ENCODE measurements around the gene PLEKHA5.

The PLEKHA5 gene

GRCh38 chr12:19128485-19128884 lies 1.0 kb upstream of the PLEKHA5 start:
- no peak for ATAC-seq
- no peak for DNase-seq

- ATAC-seq, result no peak
- no peak for DNase-seq
These were observed 429 bp upstream of the PLEKHA5 start for GRCh38 chr12:19129122-19129485.

GRCh38 chr12:19130224-19131024 lies 891 bp downstream of the PLEKHA5 start:
- ATAC-seq, result peak; percentile 12

GRCh38 chr12:19131025-19131444 lies 1.5 kb downstream of the PLEKHA5 start:
- no peak for ATAC-seq
- DNase-seq, result no peak

More at GRCh38 chr12:19130224-19131024, 891 bp downstream of the PLEKHA5 start:
- peak; percentile 28 for DNase-seq

- DNase-seq, result no peak
- no peak for ATAC-seq
These were observed 9.0 kb downstream of the PLEKHA5 start for GRCh38 chr12:19138551-19138950.

- DNase-seq, result no peak
- ATAC-seq, result no peak
These were observed 9.4 kb downstream of the PLEKHA5 start for GRCh38 chr12:19138956-19139355.

- DNase-seq (no peak), ATAC-seq (no peak)
These were observed 10.2 kb downstream of the PLEKHA5 start for GRCh38 chr12:19139615-19140194.

GRCh38 chr12:19140381-19141236 lies 11.1 kb downstream of the PLEKHA5 start:
- ATAC-seq, result no peak

GRCh38 chr12:19142499-19142898 lies 13.0 kb downstream of the PLEKHA5 start:
- no peak for DNase-seq
- ATAC-seq, result no peak

More at GRCh38 chr12:19140381-19141236, 11.1 kb downstream of the PLEKHA5 start:
- DNase-seq, result no peak

GRCh38 chr12:19144287-19144686 lies 14.8 kb downstream of the PLEKHA5 start:
- no peak for DNase-seq
- no peak for ATAC-seq

- DNase-seq (no peak), ATAC-seq (no peak)
These were observed 15.5 kb downstream of the PLEKHA5 start for GRCh38 chr12:19144985-19145384.

- DNase-seq (no peak), ATAC-seq (no peak)
These were observed 19.3 kb downstream of the PLEKHA5 start for GRCh38 chr12:19148860-19149259.

- no peak for ATAC-seq
- DNase-seq, result no peak
These were observed 20.9 kb downstream of the PLEKHA5 start for GRCh38 chr12:19150273-19150900.

- ATAC-seq (no peak), DNase-seq (no peak)
These were observed 21.8 kb downstream of the PLEKHA5 start for GRCh38 chr12:19151298-19151697.

- no peak for ATAC-seq
- no peak for DNase-seq
These were observed 23.9 kb downstream of the PLEKHA5 start for GRCh38 chr12:19153396-19153795.

GRCh38 chr12:19154686-19155085 lies 25.2 kb downstream of the PLEKHA5 start:
- DNase-seq (no peak), ATAC-seq (no peak)

GRCh38 chr12:19155981-19156734 lies 26.6 kb downstream of the PLEKHA5 start:
- no peak for ATAC-seq
- DNase-seq, result no peak

GRCh38 chr12:19158923-19159322 lies 29.4 kb downstream of the PLEKHA5 start:
- ATAC-seq (no peak), DNase-seq (no peak)

GRCh38 chr12:19161216-19161615 lies 31.7 kb downstream of the PLEKHA5 start:
- no peak for DNase-seq
- no peak for ATAC-seq

- no peak for DNase-seq
These were observed 35.9 kb downstream of the PLEKHA5 start for GRCh38 chr12:19165451-19165850.

GRCh38 chr12:19166387-19166786 lies 36.9 kb downstream of the PLEKHA5 start:
- ATAC-seq (no peak), DNase-seq (no peak)

More at GRCh38 chr12:19165451-19165850, 35.9 kb downstream of the PLEKHA5 start:
- ATAC-seq, result no peak

- DNase-seq (no peak), ATAC-seq (no peak)
These were observed 37.4 kb downstream of the PLEKHA5 start for GRCh38 chr12:19166956-19167355.
